ENCODE measurements around the gene ZNF8. TPM values are rescaled to one million over a fixed set of nuclear protein-coding genes. Genes with fewer than 3 reads are reported as not detected.
"Not testable (repeated sequence)": the region's sequence is repeated elsewhere in the genome, so short reads cannot be mapped to it uniquely, and the experiment has no call there.

ZNF8 gene
- 1 to 10 TPM in 11 of 12 donors, not detected in 1; 4.0 to 7.0 (median 5.6) TPM for polyA plus RNA-seq (ENCODE audit: insufficient read length in 12 of 12)
- long read RNA-seq, donor 1, full-length matches to known transcripts: 3 of 3 reads
- long read RNA-seq, donor 1, partial matches to known transcripts: 0 of 3 reads
- long read RNA-seq, donor 1, other reads (novel, unspliced or antisense): 0 of 3 reads
- long read RNA-seq, donor 2, full-length matches to known transcripts: 5 of 5 reads
- long read RNA-seq, donor 2, partial matches to known transcripts: 0 of 5 reads
- long read RNA-seq, donor 2, other reads (novel, unspliced or antisense): 0 of 5 reads
- long read RNA-seq, donor 3, full-length matches to known transcripts: 3 of 3 reads
- long read RNA-seq, donor 3, partial matches to known transcripts: 0 of 3 reads
- long read RNA-seq, donor 3, other reads (novel, unspliced or antisense): 0 of 3 reads
- long read RNA-seq, donor 4, full-length matches to known transcripts: 2 of 2 reads
- long read RNA-seq, donor 4, partial matches to known transcripts: 0 of 2 reads
- long read RNA-seq, donor 4, other reads (novel, unspliced or antisense): 0 of 2 reads
- long read RNA-seq, donor 5, full-length matches to known transcripts: 4 of 4 reads
- long read RNA-seq, donor 5, partial matches to known transcripts: 0 of 4 reads
- long read RNA-seq, donor 5, other reads (novel, unspliced or antisense): 0 of 4 reads
- long read RNA-seq, donor 6, full-length matches to known transcripts: 2 of 2 reads
- long read RNA-seq, donor 6, partial matches to known transcripts: 0 of 2 reads
- long read RNA-seq, donor 6, other reads (novel, unspliced or antisense): 0 of 2 reads
- long read RNA-seq, donor 7, full-length matches to known transcripts: 2 of 2 reads
- long read RNA-seq, donor 7, partial matches to known transcripts: 0 of 2 reads
- long read RNA-seq, donor 7, other reads (novel, unspliced or antisense): 0 of 2 reads
- long read RNA-seq, donor 8, full-length matches to known transcripts: 1 of 1 reads
- long read RNA-seq, donor 8, partial matches to known transcripts: 0 of 1 reads
- long read RNA-seq, donor 8, other reads (novel, unspliced or antisense): 0 of 1 reads
- long read RNA-seq, donor 9: 0 reads
- long read RNA-seq, donor 10, full-length matches to known transcripts: 4 of 4 reads
- long read RNA-seq, donor 10, partial matches to known transcripts: 0 of 4 reads
- long read RNA-seq, donor 10, other reads (novel, unspliced or antisense): 0 of 4 reads
- long read RNA-seq, donor 11: 0 reads

DNA sequence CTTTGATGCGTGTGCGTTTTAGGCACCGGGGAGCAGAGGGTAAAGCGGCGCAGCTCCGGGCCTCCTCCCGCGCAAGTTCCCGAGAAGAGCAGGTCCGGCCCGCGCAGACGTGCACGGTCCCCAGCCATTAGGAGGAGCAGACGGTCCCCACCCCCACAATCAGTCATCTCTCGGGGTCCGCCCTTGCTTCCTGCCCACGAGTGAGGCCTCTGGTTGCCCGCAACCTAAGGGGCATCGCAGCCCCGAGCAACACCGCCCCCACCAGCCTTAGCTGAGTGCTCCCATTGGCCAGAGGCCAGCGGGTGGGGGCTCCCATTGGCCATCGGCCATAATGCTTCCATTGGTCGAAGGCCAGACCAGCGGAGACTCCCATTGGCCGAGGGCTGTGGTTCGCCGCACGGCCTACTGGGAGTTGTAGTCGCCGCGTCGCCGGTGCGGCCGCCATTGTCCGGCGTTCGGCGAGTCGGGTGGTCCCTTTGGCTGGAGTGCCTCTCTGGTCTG lies at the start of gene ZNF8:
Gene ZNF8 (plus strand): TSS at position 415 of the 501 bp plus-strand sequence. CDS start 127 bp downstream, outside the sequence.
- peak; percentile 98 for DNase-seq

- peak; percentile 14 for DNase-seq
Measured at GRCh38 chr19:58229255-58229639, 49.5 kb upstream of the ZNF8 start.

- no peak for DNase-seq
Measured at GRCh38 chr19:58237324-58237723, 41.4 kb upstream of the ZNF8 start.

DNA sequence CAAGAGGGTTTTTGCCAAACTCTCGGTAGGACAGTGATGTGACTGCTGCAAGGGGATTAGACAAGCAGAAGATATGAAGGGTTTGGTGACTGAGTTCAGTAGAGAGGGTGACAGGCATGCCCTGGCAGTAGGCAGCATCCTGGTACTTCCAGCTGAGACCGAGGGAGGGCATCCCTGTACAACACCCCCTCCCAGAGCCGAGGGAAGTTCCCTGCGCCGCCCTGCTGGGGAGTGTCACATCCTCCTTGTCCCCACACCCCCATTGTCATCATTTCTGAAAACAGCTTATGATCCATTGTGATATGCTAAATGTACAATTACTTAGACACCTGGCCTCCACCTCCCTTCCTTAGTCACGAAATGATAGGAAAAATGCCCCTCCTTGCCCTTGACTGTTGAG lies 35.4 kb upstream of the ZNF8 start:
- DNase-seq: no peak

DNA sequence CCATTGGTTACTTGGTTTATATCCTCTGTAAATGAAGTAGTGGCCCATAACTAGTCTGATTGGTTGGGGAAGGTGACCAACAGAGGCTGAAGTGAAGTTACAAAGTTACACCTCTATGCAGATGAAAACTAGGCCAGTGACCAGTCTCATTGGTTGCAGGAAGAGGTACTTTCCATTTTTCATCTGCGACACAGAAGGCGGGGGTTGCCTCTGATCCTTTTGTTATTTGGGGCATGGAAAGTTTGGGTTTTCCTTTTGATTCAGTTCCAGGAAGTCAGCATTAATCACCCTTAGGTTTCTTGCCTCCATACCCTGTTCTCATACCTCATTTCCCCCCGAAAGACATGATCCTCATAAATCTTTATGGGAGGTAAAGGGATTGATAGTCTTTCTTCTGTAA lies 29.9 kb upstream of the ZNF8 start:
- no peak for DNase-seq

GRCh38 chr19:58252102-58252685 lies 26.6 kb upstream of the ZNF8 start:
- DNase-seq: no peak

DNA sequence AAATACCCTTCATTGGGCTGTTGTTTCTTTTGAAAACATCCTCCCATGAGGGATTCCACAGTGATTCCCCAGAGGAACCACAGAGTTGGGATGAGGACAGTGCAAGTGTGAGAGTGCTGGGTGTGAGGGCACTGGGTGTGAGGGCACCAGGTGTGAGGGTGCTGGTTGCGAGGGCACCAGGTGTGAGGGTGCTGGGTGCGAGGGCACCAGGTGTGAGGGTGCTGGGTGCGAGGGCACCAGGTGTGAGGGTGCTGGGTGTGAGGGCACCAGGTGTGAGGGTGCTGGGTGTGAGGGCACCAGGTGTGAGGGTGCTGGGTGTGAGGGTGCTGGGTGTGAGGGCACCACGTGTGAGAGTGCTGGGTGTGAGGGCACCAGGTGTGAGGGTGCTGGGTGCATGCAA lies 20.5 kb upstream of the ZNF8 start:
- not testable (repeated sequence) for DNase-seq

- no peak for DNase-seq
Measured at GRCh38 chr19:58261600-58261967, 17.2 kb upstream of the ZNF8 start.

- no peak for DNase-seq
Measured at GRCh38 chr19:58261968-58262921, 16.5 kb upstream of the ZNF8 start.

GRCh38 chr19:58262922-58263296 lies 15.8 kb upstream of the ZNF8 start:
- no peak for DNase-seq

DNA sequence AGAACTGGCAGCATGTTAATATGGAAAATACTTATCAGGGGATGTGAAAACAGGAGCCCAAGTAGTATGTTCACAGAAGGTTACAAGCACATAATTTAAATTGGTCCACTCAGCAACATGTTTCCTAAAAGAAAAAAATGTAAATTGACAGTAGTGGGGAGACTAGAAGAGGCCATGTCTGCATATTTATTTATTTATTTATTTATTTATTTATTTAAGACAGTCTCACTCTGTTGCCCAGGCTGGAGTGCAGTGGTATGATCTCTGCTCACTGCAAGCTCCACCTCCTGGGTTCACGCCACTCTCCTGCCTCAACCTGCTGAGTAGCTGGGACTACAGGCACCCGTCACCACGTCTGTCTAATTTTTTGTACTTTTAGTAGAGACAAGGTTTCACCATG lies 13.7 kb upstream of the ZNF8 start:
- DNase-seq: no peak

DNA sequence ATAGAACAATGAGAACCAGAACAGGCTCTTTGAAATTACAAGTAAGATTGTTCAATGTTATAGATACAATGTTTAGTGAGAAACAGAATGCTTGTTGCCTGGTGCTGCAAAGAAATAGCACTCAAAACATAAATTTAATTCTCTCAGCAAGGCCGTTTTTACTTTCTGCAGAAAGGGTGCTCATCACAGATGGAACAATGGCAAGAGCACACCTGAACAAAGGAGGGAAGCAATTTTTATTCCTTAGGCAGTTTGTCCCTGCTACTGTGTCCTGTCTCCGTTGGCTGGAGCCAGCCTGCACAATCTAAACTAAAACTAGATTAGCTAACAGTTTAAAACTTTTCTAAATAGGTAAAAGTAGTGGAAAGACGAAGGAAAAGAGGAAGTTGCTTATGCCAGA lies 10.4 kb upstream of the ZNF8 start:
- DNase-seq: no peak

GRCh38 chr19:58274771-58275201 lies 4.0 kb upstream of the ZNF8 start:
- DNase-seq: no peak

DNA sequence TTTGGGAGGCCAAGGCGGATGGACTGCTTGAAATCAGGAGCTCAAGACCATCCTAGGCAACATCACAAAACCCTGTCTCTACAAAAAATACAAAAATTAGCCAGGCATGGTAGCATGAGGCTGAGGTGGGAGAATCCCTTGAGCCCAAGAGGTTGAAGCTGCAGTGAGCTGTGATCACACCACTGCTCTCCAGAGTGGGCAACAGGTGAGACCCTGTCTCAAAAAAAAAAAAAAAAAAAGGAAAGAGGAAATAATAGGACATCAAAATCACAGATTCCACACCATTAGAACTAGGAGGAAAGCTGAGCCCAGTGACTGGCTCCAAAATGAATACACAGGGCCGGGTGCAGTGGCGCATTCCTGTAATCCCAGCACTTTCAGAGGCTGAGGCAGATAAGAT lies 3.2 kb upstream of the ZNF8 start:
- DNase-seq: no peak

- no peak for DNase-seq
Measured at GRCh38 chr19:58277197-58277596, 1.6 kb upstream of the ZNF8 start.

- DNase-seq: peak; percentile 18
Measured at GRCh38 chr19:58277748-58278540, 811 bp upstream of the ZNF8 start.

- DNase-seq: peak; percentile 69
Measured at GRCh38 chr19:58279042-58279924, 528 bp downstream of the ZNF8 start.

- DNase-seq: no peak
Measured at GRCh38 chr19:58279925-58280316, 1.2 kb downstream of the ZNF8 start.

Data from muscle of arm (tissue), 14 donors.